ENCODE results near the gene PTPRQ.
"Not testable (repeated sequence)": the region's sequence is repeated elsewhere in the genome, so short reads cannot be mapped to it uniquely, and the experiment has no call there.

The PTPRQ gene

DNA sequence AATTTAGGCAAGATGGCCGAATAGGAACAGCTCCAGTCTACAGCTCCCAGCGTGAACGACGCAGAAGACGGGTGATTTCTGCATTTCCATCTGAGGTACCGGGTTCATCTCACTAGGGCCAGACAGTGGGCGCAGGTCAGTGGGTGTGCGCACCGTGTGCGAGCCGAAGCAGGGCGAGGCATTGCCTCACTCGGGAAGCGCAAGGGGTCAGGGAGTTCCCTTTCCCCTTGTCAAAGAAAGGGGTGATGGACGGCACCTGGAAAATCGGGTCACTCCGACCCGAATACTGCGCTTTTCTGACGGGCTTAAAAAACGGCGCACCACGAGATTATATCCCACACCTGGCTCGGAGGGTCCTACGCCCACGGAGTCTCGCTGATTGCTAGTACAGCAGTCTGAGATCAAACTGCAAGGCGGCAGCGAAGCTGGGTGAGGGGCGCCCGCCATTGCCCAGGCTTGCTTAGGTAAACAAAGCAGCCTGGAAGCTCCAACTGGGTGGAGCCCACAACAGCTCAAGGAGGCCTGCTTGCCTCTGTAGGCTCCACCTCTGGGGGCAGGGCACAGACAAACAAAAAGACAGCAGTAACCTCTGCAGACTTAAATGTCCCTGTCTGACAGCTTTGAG, 33.6 kb downstream of the PTPRQ start:
- not testable (repeated sequence) for DNase-seq

GRCh38 chr12:80484746-80485145, 40.7 kb downstream of the PTPRQ start:
- DNase-seq, result no peak

- no peak for DNase-seq
Measured at GRCh38 chr12:80485222-80485987, 41.4 kb downstream of the PTPRQ start.

DNA sequence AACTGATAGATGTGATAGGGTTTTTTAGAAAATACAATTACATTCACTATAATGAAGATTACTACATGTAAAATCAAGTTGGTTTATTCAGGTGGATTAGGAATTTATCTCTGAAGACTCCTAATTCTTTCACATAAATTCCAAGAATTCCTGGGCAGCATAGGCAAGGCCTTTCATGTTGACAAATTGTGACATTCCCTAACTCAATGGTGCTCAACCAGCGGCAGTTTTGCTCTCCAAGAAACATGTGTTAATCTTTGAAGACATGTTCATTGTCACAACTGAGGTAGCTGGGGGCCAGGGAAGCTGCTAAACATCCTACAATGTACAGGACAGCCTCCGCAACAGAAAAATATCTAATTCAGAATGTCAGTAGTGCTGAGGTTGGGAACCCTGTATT, 46.3 kb downstream of the PTPRQ start:
- DNase-seq, result no peak

GRCh38 chr12:80491166-80491565, 47.1 kb downstream of the PTPRQ start:
- no peak for DNase-seq

- no peak for DNase-seq
Measured at GRCh38 chr12:80493466-80493865, 49.4 kb downstream of the PTPRQ start.

DNA sequence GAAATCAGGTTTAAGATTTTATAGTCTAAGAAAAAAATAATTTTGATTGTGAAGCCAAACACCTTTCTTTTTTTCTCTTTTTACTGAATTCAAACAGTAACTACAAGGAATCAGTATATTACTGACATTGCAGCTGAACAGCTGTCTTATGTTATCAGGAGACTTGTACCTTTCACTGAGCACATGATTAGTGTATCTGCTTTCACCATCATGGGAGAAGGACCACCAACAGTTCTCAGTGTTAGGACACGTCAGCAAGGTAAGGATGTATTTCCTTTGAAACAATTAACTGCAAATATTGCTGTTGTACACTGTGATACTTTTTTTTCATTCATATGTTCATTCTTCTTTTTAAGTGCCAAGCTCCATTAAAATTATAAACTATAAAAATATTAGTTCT, 50.8 kb downstream of the PTPRQ start:
- no peak for DNase-seq

DNA sequence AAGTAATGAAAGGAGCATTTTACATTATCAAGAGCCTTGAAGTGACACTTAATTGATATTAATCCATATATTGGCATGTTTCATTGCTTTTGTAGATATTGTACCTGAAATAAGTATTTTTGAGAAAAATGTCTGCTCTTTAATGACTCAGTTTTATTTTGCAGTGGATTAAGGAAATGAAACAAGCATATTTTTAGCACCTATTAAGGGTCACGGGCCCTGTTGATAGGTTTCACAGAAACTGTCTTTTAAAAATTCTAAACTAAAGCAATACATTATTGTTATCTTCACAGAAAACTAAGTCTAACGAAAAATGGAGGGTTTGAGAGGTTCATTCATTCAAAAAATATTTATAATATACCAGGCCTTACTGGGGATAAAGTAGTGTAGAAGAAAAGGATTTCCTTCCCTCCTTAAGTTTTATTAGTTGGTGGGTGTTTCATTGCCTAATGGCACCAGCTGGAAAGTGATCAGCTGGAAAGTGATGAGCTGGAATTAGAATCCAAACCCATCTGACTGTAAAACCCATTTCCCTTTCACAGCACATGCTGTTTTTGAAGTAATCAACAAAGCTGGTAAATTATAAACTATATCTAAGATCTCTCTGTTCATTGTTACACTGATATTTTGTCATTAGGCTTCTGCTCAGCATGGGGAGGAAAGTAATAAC, 54.2 kb downstream of the PTPRQ start:
- no peak for DNase-seq

GRCh38 chr12:80504389-80505163, 60.5 kb downstream of the PTPRQ start:
- peak; percentile 59 for DNase-seq

- no peak for DNase-seq
Measured at GRCh38 chr12:80509781-80510556, 65.9 kb downstream of the PTPRQ start.

GRCh38 chr12:80512781-80513180, 68.7 kb downstream of the PTPRQ start:
- no peak for DNase-seq

DNA sequence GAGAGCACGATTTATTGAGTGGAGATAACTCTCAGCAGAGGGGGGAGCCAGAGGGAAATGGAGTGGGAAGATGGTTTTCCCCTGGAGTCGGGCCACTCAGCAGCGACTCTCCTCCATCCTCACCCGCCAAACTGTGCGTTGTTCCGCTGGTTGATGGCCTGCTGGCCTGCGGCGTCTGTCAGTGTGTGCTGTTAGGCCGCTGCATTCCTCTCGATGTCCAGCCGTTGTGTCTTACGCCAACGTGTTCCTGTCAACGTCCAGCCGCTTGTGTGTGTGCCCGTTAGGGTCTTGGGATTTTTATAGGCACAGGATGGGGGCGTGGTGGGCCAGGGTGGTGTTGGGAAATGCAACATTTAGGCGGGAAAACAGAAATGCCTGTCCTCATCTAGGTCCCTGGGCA, 69.2 kb downstream of the PTPRQ start:
- DNase-seq, result no peak

DNA sequence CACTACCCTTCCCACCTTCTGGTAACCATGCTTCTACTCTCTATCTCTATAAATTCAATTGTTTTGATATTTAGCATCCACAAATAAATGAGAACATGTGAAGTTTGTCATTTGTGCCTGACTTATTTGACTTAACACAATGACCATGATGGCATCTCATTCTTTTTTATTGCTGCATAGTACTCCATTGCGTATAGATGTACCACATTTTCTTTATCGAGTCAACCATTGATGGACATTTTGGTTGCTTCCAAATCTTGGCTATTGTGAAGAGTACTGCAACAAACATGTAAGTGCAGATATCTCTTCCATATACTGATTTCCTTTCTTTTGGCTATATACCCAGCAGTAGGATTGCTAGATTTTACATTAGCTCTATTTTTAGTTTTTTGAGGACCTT, 73.6 kb downstream of the PTPRQ start:
- no peak for DNase-seq

- DNase-seq, result no peak
Measured at GRCh38 chr12:80531646-80532045, 87.6 kb downstream of the PTPRQ start.

GRCh38 chr12:80539029-80539428, 95.0 kb downstream of the PTPRQ start:
- DNase-seq, result no peak

- no peak for DNase-seq
Measured at GRCh38 chr12:80549298-80549697, 105.3 kb downstream of the PTPRQ start.

DNA sequence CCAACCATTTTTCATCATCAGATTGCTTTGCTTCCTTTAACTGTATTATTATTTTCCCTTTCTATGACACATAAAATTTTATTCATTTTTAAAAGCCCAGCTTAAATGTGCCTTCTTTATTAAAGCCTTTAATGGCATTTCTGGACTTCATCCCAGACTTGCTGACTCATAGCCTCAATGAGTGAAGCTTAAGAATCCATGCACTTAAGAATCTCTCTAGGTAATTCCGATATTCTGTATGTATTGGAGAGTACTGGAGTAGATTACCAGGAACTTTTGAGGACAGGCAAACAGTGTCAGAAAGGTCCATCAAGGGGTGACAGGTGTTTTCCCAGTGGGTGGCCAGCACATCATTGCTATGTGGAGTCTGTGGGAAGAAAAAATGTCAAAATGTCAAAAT, 107.9 kb downstream of the PTPRQ start:
- no peak for DNase-seq

DNA sequence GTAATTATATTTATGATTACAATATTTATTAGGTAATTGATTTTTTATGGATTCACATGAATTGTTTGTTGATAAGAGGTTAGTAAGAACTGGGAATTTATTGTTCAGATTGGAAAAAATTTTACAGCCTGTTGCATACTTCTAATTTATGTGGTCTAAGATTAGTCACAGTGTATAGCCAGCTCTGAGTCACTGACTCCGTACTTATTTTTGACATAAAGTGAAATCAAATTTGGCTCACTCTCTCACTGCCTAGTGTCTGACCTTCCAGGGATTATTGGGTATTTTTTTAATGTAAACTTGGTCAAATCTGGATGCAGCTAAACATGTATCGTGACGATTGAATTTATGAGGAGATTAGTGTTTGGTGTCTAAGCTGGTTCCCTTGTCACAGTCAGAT, 109.3 kb downstream of the PTPRQ start:
- DNase-seq, result no peak

GRCh38 chr12:80556566-80556965, 112.5 kb downstream of the PTPRQ start:
- DNase-seq, result no peak

DNA sequence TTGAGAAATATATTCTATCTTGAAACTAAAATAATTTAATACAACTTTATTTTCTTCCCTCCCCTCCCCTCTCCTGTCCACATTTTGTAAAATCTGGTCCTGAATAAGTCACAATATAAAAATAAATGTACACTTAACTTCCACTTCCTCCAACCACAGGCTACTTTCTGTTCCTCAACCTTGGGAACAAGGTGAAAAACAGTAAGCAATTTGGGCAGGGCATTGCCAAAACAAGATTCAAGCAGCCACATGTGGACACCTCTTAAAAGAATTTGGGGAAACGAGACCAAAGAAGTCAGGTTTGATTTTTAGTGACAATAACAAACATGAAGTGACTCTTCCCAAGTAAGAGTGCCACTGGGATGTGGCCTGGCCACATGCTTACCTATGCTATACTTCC, 115.7 kb downstream of the PTPRQ start:
- no peak for DNase-seq

- peak; percentile 13 for DNase-seq
Measured at GRCh38 chr12:80565271-80565670, 121.2 kb downstream of the PTPRQ start.

GRCh38 chr12:80567401-80567800, 123.4 kb downstream of the PTPRQ start:
- peak; percentile 57 for DNase-seq

All from MV-4-11 (cell line).